SKM-1 treated with dmso at 0.1 percent for 144 hours (cell line): ENCODE measurements around the gene VPS13A.

Source experiments
- DNase-seq: peaks from one replicate; lab custom pipeline; 2025; ENCODE audit not compliant: unreplicated experiment; lab: John Stamatoyannopoulos, UW

VPS13A gene

DNA sequence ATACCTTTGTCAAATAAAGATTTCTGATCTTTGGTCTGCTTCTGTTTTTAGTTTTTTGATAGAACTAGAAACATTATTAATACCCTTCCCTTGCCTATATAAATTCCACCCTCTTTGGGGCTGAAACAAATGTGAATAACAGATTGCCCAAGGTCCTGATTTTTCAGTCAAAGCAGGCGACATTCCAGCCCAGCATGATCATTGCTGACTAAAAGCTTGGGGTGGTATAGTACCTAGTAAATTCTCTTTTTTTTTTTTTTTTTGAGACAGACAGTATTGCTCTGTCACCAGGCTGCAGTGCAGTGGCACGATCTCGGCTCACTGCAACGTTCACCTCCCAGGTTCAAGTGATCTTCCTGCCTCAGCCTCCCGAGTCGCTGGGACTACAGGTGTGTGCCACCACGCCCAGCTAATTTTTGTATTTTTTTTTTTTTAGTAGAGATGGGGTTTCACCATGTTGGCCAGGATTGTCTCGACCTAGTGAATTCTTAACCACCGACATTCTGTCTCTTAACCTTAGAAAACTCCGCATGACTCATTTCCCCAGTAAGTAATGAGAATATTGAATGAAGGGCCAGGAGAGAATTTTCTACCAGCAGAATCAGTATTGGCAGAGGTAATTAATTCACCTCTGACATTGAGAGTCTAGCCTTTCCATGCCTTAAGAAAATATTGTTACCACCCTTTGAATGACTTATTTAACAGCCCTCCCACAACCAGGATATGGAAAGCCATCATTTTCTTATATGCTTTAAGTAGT is 244.4 kb downstream of the VPS13A start:
- no peak for DNase-seq

DNA sequence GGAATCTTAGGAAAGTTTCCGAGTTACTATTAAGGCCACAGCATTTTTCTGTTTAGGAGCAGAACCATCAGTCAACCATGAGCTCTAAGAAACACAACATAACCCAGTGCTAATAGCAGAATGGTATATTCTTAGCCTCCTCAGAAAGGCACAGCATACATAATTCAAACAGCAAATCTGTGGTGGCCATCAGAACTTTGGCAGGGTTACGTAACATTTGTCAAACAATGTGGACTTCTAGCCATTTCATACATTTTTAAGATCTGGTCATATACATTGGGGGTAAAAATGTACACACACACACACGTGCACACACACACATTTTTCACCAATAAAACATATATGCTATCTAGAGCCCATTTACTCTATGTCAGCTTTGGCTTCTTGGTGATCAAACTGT is 245.6 kb downstream of the VPS13A start:
- DNase-seq: no peak

DNA sequence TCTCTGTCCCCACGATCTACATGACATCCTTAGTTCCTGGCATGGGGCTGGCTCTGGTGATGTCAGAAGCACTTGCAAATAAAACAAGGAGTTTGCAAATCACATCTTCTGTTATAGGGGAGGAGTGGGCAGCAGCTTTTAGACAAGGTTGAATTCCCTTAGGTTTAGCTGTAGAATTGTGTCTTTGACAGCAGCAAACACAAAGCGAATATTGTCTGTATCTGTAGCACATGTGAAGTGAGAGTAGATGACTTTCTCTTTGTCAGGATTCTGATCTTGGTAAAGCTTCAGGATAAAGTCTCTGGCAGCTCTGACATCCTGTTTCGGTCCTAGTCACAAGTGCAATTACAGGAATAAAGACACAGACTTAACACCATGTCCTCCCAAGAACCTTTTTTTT is 246.5 kb downstream of the VPS13A start:
- no peak for DNase-seq

DNA sequence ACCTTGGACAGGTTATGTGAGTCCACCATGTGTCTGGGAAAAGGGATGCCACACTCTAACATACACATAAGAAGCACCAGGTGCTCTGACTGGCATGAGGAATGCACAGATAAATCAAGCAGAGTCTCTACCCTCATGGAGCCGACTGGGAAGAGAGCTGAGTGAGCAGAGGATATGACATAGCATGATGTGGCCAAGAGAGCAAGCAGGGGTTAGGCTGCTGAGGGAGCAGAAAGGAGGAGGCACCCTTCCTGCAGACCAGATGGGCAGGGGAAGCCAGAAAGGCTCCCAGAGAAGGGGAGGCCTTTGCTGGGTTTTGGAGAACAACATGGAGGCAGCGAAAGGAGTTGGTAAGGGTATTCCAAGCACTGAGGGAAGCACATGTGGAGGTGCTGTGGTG is 247.7 kb downstream of the VPS13A start:
- no peak for DNase-seq

DNA sequence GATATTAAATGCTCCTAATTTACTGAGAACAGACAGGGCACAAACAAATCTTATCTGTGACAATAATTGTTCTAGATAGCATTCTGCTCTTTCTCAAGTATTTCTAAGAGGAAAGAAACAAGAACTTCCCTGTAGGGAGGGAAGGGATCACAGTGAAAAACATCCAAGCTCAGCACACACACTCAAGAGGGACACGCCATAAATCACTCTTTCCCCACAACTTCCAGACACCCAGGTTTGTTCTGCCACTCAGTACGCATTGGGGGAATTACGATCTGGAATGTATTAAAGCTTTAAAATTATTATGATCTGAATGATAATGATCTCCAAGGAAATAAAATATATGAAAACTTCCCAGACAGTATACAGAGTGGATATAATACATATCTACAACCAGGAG is 249.4 kb downstream of the VPS13A start:
- DNase-seq: no peak

DNA sequence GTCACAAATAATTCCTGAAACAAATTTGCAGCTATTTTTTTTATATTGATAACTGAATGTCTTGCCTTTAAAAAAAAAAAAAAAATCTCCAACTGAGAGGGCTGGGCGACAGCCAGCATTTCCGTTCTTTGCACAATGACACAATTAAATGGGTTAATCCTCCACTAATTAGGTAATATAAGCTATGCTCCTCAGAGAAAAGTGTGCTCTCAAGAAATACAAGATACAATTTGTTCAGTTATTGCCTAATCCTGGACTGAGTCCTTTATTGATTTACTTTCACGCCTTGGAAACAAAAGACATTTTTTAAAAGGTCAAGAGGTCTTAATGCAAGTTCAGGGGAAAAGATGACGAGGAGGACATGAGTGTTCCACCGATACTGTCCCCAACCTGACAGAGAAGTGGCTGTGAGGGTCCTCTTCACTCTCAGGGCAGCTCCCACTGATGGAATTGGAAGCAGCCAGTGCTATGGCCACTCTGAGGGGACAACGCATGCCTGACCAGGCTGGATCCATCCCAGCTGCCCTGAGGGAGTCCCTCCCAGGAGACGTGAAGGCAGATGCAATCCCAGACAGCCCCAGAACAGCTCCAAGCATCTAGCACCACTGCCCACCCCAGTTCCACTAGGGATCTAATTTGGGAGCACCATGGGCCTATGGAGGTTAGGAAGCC is 250.1 kb downstream of the VPS13A start:
- DNase-seq: no peak

DNA sequence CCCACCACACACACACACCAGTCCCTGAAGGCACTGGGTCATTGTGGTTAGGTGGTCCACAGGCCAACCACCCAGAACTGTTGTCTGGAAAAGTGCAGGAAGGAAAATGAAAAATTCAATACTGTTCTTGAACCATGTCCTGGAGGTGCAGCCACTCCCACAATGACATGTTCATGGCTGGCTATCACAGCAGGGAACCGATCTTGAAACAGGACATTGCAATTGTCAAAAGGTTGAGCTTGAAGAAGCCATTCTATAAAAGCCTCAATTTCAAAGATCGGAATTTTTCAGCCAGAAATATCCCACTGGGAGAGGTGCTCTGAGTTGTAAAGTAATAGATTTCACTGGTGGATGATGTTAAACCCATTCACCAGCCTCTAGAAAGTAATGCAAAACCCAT is 252.6 kb downstream of the VPS13A start:
- no peak for DNase-seq

DNA sequence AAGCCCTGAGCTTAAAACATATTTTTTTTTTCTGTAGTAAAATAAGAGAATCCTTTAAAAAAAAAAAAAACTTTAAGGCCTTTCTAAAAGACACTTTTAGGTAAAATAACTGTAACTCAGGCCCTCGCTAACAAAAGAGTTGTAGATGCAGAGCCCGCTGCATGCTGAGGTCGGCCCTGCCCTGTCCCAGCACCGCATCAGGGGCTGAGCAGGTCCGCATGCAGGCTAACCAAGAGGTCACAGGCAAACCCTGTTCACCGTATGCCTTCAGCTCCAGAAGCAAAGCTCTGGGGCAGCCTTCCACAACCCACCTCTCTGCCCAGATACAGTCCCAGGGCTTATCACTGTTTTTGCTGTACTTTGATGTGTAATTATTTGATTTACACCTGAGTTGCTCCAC is 254.7 kb downstream of the VPS13A start:
- no peak for DNase-seq

DNA sequence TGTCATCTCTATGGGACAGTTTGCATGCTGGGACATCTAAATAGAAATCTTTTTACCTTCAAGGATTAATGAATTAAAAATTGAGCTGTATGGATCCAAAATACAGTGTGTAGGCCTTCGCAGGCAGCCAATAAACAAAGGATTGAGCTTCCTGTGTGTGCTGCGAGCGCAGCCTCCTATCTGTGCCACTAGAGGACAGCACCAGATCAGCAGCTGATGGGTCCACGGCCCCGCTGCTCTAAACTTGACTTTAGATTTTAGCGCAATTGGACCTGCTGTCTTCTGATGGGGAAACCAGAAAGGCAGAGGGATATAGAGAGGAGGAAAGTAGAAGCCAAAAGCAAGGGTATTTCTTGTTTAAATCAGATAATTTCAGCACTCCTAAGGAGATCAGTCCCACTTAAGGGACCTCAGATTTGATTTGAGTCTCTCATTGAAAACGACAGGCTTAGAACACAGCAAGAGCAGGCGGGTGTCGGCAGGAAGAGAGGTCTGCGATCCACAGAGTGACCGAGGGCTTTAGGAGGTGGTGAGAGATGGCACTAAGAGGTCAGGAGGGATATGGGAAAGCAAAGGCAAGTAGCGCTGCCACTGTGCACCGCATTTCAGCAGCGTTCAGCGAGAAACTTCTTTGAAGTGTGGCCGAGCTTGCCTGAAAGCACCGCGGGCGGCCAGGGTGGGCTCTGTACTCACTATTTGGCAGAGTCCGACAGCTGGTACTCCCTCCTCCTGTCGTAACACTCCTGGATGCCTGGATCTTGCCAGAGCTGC is 256.5 kb downstream of the VPS13A start:
- DNase-seq: peak; percentile 5

DNA sequence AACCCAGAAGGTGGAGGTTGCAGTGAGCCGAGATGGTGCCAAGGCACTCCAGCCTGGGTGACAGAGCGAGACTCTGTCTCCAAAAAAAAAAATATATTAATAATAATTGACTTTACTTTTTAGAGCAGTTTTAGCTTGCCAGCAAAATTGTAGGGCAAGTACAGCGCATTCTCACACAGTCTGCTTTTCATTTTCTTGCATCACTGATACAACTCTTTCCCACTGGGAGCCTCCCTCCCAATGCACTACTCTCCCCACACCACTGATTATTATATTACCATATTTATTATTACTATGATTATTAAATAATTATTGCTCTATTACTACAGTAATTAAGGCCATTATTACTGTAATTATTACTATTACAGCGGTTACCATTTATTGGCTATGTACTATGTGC is 257.9 kb downstream of the VPS13A start:
- DNase-seq: no peak

DNA sequence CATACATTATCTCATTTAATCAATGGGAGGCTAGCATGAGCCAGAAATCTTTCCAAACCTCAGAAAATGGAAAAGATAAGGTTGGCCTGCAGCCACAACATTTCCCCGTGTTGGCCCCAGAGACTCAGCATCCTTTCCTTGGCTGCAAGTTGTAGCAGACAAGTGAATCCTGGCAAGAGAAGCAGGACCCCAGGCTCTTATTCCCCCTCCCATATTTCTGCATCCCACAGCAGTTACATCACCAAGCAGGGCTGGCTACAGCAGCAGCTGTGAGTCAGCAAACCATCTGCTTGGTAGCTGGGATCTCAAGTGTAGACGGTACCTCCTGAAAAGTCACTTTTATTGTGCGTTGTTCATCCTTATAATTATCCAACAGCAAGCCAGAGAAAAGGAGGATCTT is 258.4 kb downstream of the VPS13A start:
- no peak for DNase-seq

DNA sequence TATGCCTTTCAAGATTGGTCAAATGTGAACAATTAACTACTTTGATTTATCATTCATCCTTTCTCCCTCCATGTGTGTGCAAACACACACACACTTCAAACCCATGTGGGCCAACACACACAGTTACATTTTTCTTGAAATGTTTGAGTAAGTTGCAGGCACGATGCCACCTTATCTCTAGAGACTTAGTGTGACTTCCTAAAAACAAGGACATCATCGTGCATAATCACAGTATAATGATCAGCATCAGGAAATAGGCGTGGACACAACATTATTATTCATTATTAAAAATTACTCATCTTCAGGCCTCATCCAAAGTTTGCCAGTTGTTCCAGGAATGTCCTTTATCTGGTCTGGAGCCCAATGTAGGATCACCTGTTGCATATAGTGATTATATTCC is 261.3 kb downstream of the VPS13A start:
- no peak for DNase-seq

DNA sequence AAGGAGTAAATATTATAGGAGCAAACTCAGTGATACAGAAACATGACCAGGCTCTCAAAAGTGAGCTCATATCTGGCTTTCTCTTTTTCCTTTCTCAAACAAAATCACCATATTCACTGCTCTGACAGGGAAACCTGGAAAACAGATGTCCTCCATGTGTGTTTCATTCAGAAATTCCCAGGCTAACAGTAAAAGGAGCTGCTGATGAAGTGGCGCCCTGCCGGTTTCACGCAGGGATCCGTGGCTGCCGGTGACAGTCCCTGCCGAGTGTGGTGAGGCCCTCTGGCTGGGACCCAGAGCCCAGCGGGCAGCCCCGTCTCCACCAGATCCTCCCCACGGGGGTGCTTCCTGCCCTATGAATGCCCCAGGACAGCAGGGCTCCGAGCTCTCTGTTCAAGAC is 262.7 kb downstream of the VPS13A start:
- DNase-seq: no peak

DNA sequence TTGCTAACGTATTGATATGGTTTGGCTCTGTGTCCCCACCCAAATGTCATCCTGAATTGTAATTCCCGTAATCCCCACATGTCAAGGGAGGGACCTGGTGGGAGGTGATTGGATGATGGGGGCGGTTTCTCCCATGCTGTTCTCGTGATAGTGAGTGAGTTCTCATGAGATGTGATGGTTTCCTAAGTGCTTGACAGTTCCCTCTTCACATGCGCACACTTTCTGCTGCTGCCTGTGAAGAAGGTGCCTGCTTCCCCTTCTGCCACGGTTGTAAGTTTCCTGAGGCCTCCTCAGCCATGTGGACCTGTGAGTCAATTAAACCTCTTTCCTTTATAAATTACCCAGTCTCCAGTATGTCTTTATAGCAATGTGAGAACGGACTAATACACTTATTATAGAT is 263.8 kb downstream of the VPS13A start:
- DNase-seq: peak; percentile 50

DNA sequence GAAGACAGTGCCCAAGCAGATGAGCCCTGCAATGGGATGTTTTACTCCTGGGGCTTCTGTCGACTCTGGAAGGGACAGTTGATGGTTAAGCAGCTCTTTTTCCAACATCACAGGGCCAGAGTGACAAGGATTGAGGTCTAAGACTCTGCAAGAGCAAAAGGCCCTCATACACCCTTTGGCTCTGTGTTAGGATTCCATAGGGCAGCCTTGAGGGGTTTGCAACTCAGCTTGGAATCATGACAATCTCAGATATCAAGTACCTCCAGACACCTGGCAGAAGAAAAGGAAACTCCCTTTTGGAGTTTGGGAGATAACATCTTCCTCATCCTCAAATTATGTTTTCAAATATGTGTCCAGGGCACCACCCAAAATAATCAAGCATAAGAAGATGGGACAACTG is 265.1 kb downstream of the VPS13A start:
- DNase-seq: no peak

DNA sequence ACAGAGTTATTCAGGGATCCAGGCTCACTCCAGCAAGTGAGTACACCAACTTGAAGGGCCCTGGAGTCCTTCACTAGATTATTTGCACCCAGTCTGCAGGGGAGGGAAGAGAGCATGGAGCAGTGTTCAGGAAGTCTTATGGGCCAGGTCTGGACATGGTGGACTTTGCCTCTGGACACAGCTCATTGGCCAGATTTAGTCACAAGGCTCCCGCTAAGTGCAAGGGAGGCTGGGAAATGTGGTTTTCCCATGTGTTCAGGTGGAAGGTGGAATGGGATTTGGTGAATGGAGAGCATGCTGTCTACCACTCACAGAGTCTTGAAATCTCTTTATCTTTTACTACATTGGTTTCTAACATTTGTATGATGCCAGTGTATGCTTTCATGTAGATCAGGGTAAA is 270.3 kb downstream of the VPS13A start:
- no peak for DNase-seq

DNA sequence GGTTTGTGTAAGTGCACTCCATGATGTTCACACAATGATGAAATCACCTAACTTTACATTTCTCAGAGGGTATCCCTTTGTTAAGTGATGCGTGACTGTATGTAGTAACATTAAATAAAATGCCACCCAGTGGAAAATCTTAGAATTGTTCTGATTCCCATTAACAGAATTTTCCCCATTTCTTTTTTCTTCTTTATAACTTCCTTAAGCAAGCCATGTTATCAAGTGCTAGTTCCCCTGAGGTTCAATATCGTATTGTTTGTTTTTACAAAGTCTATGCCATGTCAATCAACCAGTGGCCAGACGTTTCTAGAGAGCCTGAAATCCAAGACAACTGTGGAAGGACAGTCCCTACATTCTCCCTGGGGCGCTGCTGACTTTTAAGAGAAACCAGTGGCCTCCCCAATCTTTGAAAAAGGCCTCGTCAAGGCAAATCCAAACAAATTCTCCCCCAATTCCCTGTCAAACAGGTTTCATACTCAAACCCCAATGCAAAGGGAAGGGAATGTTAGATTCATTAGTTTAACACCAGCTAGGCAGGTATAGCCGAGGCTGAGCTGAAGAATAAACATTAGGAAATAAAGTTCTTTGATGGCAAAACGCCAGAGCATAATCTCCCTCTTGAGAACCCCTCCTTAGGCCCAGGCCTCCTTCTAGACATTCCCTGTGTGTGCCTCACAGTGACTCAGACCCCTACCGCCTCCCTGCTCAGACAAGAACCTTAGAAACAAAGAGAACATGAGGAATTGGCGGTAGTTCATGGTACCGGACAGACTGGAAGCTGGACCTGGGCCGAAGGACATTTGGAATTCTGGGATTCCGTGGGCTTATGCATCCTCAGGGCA is 272.1 kb downstream of the VPS13A start:
- DNase-seq: no peak

DNA sequence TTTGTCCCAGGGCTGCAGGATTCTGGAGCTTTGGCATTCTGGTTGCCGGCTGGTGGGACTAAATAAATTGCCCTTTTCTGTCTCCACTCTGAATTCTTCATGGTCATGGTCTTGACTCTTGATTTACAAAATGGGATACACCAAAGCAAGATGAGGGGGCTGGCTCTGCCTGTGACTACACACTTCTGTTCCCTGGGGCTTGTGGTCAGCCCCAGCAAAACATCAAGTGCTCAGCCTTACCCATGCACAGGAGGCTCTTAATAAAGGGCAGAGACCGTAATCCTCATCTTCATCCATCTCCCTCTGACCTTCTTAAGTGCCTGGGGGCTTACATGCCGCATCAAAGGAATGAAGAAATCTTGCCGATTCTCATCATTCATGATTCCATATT is 272.7 kb downstream of the VPS13A start:
- DNase-seq: no peak

DNA sequence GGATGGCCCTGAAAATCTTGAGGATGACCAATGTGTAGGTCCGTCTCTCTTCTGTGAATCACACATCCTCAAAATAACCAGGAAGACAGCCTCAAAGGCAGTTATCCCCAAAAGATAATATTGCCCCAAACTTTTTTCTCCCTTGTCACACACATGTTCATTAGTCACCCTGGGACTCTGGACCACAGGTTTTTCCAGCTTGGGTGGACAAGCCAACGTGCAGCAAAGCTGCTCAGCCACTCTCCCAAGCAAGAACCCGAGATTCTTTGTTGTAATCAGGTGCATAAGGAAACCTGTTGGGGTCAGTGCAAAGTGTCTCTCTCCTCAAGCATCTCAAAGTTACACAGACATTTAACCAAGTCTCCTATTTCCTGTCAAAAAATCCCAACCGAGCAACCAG is 274.2 kb downstream of the VPS13A start:
- no peak for DNase-seq

DNA sequence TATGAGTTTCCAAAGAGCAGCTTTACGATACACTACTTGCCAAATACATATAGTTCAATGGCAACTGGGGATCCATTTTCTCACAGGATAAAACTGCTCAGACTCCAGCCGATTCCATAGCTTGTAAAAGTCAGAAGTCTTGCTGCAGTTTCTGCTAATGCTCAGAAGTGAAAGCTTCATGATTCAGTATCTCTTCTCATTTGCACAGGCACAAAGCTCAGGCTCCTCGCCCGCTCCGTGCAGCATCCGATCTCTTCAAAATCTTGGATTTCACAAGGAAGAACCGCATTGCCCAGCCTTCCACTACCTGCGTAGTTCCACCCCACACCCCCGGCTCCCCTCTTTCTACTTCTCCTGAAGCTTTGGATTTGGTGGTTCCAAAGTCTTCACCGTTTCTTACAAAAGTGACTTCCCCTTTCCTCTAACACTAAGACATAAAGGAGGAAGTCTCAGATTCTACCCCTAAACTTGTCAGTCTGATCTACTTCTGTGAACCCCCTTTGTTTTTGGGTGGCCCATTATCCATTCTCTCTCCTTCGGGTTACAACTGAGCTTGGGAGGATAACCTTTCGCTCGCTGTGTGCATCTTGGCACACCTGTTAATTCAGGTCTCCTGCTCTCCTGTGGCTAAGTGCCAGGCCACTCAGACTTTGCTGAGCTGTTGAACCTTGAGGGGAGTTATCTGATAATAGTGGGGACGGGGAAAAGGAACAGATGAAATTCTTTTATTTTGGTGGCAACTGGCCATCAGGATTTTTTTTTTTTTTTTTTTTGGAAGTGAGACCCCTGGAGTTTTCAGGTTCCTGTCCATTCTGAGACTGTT is 276.7 kb downstream of the VPS13A start:
- peak; percentile 48 for DNase-seq
